GM19099 (cell line): ENCODE measurements around the gene BUD23.
A peak's percentile ranks its signal among the peaks of the same experiment; 100 is the strongest.

Source experiments
- POLR2A ChIP-seq: IDR thresholded peaks from 3 replicates; pipeline ENCODE4 v1.6.1; 2011; ENCODE audit warnings: low read depth; ENCODE audit not compliant: insufficient read length; ENCODE audit errors: extremely low read depth

The BUD23 gene

GRCh38 chr7:73704640-73705550, 21.5 kb downstream of the BUD23 start:
- TF ChIP-seq POLR2A = no peak

GRCh38 chr7:73705551-73705920, 22.1 kb downstream of the BUD23 start:
- TF ChIP-seq POLR2A = no peak

- no peak for TF ChIP-seq POLR2A
These were observed 23.0 kb downstream of the BUD23 start for GRCh38 chr7:73706126-73707044.

GRCh38 chr7:73707045-73707631, 23.7 kb downstream of the BUD23 start:
- TF ChIP-seq POLR2A = no peak

- no peak for TF ChIP-seq POLR2A
These were observed 25.7 kb downstream of the BUD23 start for GRCh38 chr7:73708961-73709549.

GRCh38 chr7:73712773-73713172, 29.4 kb downstream of the BUD23 start:
- no peak for TF ChIP-seq POLR2A

- no peak for TF ChIP-seq POLR2A
These were observed 32.4 kb downstream of the BUD23 start for GRCh38 chr7:73715648-73716317.

GRCh38 chr7:73716318-73716890, 33.0 kb downstream of the BUD23 start:
- TF ChIP-seq POLR2A = no peak

- TF ChIP-seq POLR2A = no peak
These were observed 33.8 kb downstream of the BUD23 start for GRCh38 chr7:73717025-73717807.

GRCh38 chr7:73717991-73718405, 34.6 kb downstream of the BUD23 start:
- TF ChIP-seq POLR2A = no peak

GRCh38 chr7:73718438-73718881, 35.1 kb downstream of the BUD23 start:
- TF ChIP-seq POLR2A = no peak

- peak; percentile 56 for TF ChIP-seq POLR2A
These were observed 35.8 kb downstream of the BUD23 start, which contains the start of gene STX1A for GRCh38 chr7:73718905-73719805. Gene STX1A, minus strand, starts transcription at chr7:73719669. Its CDS starts 38 bp downstream, at chr7:73719631.
